Myometrial cell (primary cell): ENCODE data around the gene MCF2L2. TPM values are rescaled to one million over a fixed set of nuclear protein-coding genes. Genes with fewer than 3 reads are reported as not detected.

ENCODE experiments used
- total RNA-seq: library from RNA; depleted of rRNA; stranded (reverse); fragments of >200 nt; gene quantifications from 2 replicates; pipeline ENCODE4 v1.2.3, GENCODE V29; 2015

The MCF2L2 gene
- total RNA-seq = 0.29 and 0.71 TPM in 2 replicates

GRCh38 chr3:183428447-183429211 is at the start of gene MCF2L2:
TSS of gene MCF2L2 (minus strand) at chr3:183428619. CDS start at chr3:183427977, 642 bp downstream.

GRCh38 chr3:183252973-183253527 is 175.4 kb downstream of the MCF2L2 start, which contains the start of gene B3GNT5:
TSS of gene B3GNT5 (plus strand) at chr3:183253253. CDS start at chr3:183269799, 16,546 bp downstream.

Other genes with a start within 250 kb of the MCF2L2 start
- gene B3GNT5, start 175.4 kb downstream of the MCF2L2 start, total RNA-seq = 28.9 and 31.4 TPM in 2 replicates
- not detected in 2 replicates for gene KLHL6, start 127.1 kb upstream of the MCF2L2 start, total RNA-seq
- 16.7 and 32.8 TPM in 2 replicates for gene KLHL24, start 207.0 kb upstream of the MCF2L2 start, total RNA-seq